Neural cell (in vitro differentiated cells): ENCODE results near the gene PDE4D. TPM values are rescaled to one million over a fixed set of nuclear protein-coding genes. Genes with fewer than 3 reads are reported as not detected.

ENCODE experiments used
- H2AFZ ChIP-seq: fragments of 200-600, 300-800 bp; sonication (generic), shearing (Covaris generic); 2 replicates; pipeline ENCODE4 v1.6.0; 2014; ENCODE audit warnings: low read depth, mild to moderate bottlenecking, antibody characterized with exemption, low read length, moderate library complexity
- H3F3A ChIP-seq: fragments of 200-600 bp; shearing (Covaris generic); 2 replicates; pipeline ENCODE4 v1.6.1; 2016; ENCODE audit warnings: mild to moderate bottlenecking, moderate library complexity, mixed read lengths, antibody characterized with exemption, low read length; ENCODE audit not compliant: insufficient read depth, poor library complexity, severe bottlenecking
- H3K27ac ChIP-seq: fragments of 200-600, 300-800 bp; sonication (generic), shearing (Covaris generic); 2 replicates; pipeline ENCODE4 v1.5.1; 2014; ENCODE audit warnings: mild to moderate bottlenecking, low read length, moderate library complexity
- H3K27me3 ChIP-seq: fragments of 300-800, 200-600 bp; sonication (generic), shearing (Covaris generic); 2 replicates; pipeline ENCODE4 v1.6.0; 2014; ENCODE audit warnings: mild to moderate bottlenecking, low read depth, low read length, moderate library complexity; ENCODE audit not compliant: insufficient read depth
- H3K36me3 ChIP-seq: fragments of 300-800, 200-600 bp; sonication (generic), shearing (Covaris generic); 2 replicates; pipeline ENCODE4 v1.5.1; 2014; ENCODE audit warnings: mild to moderate bottlenecking, antibody characterized with exemption, low read length, moderate library complexity; ENCODE audit not compliant: insufficient read depth
- H3K4me2 ChIP-seq: fragments of 300-800, 200-600 bp; sonication (generic), shearing (Covaris generic); 2 replicates; pipeline ENCODE4 v1.6.0; 2014; ENCODE audit warnings: mild to moderate bottlenecking, low read length
- H3K4me3 ChIP-seq: fragments of 300-800, 200-600 bp; sonication (generic), shearing (Covaris generic); 2 replicates; pipeline ENCODE4 v1.5.1; 2014; ENCODE audit warnings: mild to moderate bottlenecking, low read length, moderate library complexity
- H3K79me2 ChIP-seq: fragments of 200-600 bp; shearing (Covaris generic); replicated peaks from 2 replicates; pipeline ENCODE4 v1.6.0; 2014; ENCODE audit warnings: mild to moderate bottlenecking, low read length, moderate library complexity; ENCODE audit not compliant: insufficient read depth
- H3K9ac ChIP-seq: fragments of 300-800, 200-600 bp; sonication (generic), shearing (Covaris generic); 2 replicates; pipeline ENCODE4 v1.6.1; 2016; ENCODE audit warnings: mild to moderate bottlenecking, low read length, mixed read lengths
- H3K9me2 ChIP-seq: fragments of 200-600 bp; shearing (Covaris generic); 2 replicates; pipeline ENCODE4 v1.6.1; 2016; ENCODE audit warnings: mild to moderate bottlenecking, low read length, mixed read lengths; ENCODE audit not compliant: insufficient read depth
- H3K9me3 ChIP-seq: fragments of 200-600, 300-800 bp; sonication (generic), shearing (Covaris generic); 2 replicates; pipeline ENCODE4 v1.6.1; 2016; ENCODE audit warnings: mild to moderate bottlenecking, mixed run types, low read length, moderate library complexity, mixed read lengths
- H4K20me1 ChIP-seq: fragments of 200-600 bp; shearing (Covaris generic); 2 replicates; pipeline ENCODE4 v1.6.1; 2016; ENCODE audit warnings: mild to moderate bottlenecking, mixed run types; ENCODE audit not compliant: insufficient read depth
- EP300 ChIP-seq: fragments of 450-650 bp; conservative IDR thresholded peaks from 2 replicates; pipeline ENCODE4 v1.6.1; 2014; ENCODE audit warnings: antibody characterized with exemption, mild to moderate bottlenecking, moderate library complexity; ENCODE audit not compliant: poor library complexity, severe bottlenecking
- EZH2 ChIP-seq: fragments of 200-600, 300-800 bp; shearing (Covaris generic), sonication (generic); IDR thresholded peaks from 2 replicates; pipeline ENCODE4 v1.6.1; 2014; ENCODE audit warnings: antibody characterized with exemption, low read length, borderline replicate concordance, mild to moderate bottlenecking; ENCODE audit not compliant: insufficient read depth, poor library complexity, severe bottlenecking
- MXI1 ChIP-seq: fragments of 450-650 bp; conservative IDR thresholded peaks from 2 replicates; pipeline ENCODE4 v1.6.1; 2014; ENCODE audit warnings: antibody characterized with exemption, mild to moderate bottlenecking; ENCODE audit not compliant: poor library complexity, severe bottlenecking
- POLR2AphosphoS5 ChIP-seq: IDR thresholded peaks from 2 replicates; pipeline ENCODE4 v1.6.1; 2012
- RAD21 ChIP-seq: fragments of 450-650 bp; conservative IDR thresholded peaks from 2 replicates; pipeline ENCODE4 v1.6.1; 2014; ENCODE audit warnings: antibody characterized with exemption, mild to moderate bottlenecking, moderate library complexity
- REST ChIP-seq: IDR thresholded peaks from 2 replicates; pipeline ENCODE4 v1.6.1; 2012; ENCODE audit warnings: borderline replicate concordance
- SMC3 ChIP-seq: fragments of 450-650 bp; conservative IDR thresholded peaks from 2 replicates; pipeline ENCODE4 v1.6.1; 2014; ENCODE audit warnings: antibody characterized with exemption, mild to moderate bottlenecking, moderate library complexity; ENCODE audit not compliant: poor library complexity
- TAF1 ChIP-seq: IDR thresholded peaks from 2 replicates; pipeline ENCODE4 v1.6.1; 2012; ENCODE audit warnings: low read depth
- polyA plus RNA-seq: library from polyadenylated mRNA; depleted of rRNA; stranded (reverse); fragments of >200 nt; gene quantifications from 2 replicates; pipeline ENCODE4 v1.2.3, GENCODE V29; 2014
- TF ChIP-seq, protein P1 (sequence below): fragments of 450-650 bp; IDR thresholded peaks from 2 replicates; pipeline ENCODE4 v1.5.1; 2014; ENCODE audit warnings: antibody characterized with exemption, mild to moderate bottlenecking, moderate library complexity; ENCODE audit not compliant: poor library complexity, severe bottlenecking

Gene PDE4D
- polyA plus RNA-seq, 1 donor from 2014 or later = 42.8 TPM

- Histone ChIP-seq H3F3A (no peaks in the 10 kb centered on the region), H3K4me2 (no peak overlapping the region), H3K9ac (no peak overlapping the region), H4K20me1 (no peaks in the 10 kb centered on the region), H3K36me3 (no peaks in the 10 kb centered on the region), H3K27me3 (no peaks in the 10 kb centered on the region), H3K79me2 (no peaks in the 10 kb centered on the region), H3K9me2 (no peaks in the 10 kb centered on the region), H2AFZ (no peak overlapping the region), H3K4me3 (no peak overlapping the region), H3K27ac (no peak overlapping the region), H3K9me3 (no peaks in the 10 kb centered on the region)
- no peak for TF ChIP-seq EP300
- TF ChIP-seq POLR2AphosphoS5 = no peak
- no peak for TF ChIP-seq RAD21
- no peak for TF ChIP-seq MXI1
- no peak for TF ChIP-seq SMC3
- TF ChIP-seq REST = no peak
- no peak for TF ChIP-seq TAF1
- TF ChIP-seq, protein P1, sequence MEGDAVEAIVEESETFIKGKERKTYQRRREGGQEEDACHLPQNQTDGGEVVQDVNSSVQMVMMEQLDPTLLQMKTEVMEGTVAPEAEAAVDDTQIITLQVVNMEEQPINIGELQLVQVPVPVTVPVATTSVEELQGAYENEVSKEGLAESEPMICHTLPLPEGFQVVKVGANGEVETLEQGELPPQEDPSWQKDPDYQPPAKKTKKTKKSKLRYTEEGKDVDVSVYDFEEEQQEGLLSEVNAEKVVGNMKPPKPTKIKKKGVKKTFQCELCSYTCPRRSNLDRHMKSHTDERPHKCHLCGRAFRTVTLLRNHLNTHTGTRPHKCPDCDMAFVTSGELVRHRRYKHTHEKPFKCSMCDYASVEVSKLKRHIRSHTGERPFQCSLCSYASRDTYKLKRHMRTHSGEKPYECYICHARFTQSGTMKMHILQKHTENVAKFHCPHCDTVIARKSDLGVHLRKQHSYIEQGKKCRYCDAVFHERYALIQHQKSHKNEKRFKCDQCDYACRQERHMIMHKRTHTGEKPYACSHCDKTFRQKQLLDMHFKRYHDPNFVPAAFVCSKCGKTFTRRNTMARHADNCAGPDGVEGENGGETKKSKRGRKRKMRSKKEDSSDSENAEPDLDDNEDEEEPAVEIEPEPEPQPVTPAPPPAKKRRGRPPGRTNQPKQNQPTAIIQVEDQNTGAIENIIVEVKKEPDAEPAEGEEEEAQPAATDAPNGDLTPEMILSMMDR = no peak
- TF ChIP-seq EZH2 = no peak
Measured at GRCh38 chr5:58944221-58944620, 949.3 kb downstream of the PDE4D start.

- Histone ChIP-seq H3K27ac (no peak overlapping the region), H2AFZ (no peak overlapping the region), H3K9me2 (no peaks in the 10 kb centered on the region), H3K9ac (no peak overlapping the region), H3K36me3 (no peaks in the 10 kb centered on the region), H3K9me3 (no peaks in the 10 kb centered on the region), H4K20me1 (no peaks in the 10 kb centered on the region), H3K4me2 (no peak overlapping the region), H3K27me3 (no peaks in the 10 kb centered on the region), H3F3A (no peaks in the 10 kb centered on the region), H3K79me2 (no peaks in the 10 kb centered on the region), H3K4me3 (no peak overlapping the region)
- TF ChIP-seq, protein P1 = no peak
Measured at GRCh38 chr5:58940446-58940845, 953.1 kb downstream of the PDE4D start.
